HG03575 (cell line): Measurements from ENCODE around the gene UPK1B.

Experiments used
- ATAC-seq: cut with Tn5 transposase; IDR thresholded peaks from one replicate; pipeline ENCODE4 v1.9.1; 2021; ENCODE audit not compliant: unreplicated experiment, insufficient number of reproducible peaks, low FRiP score; ENCODE audit errors: extremely low read depth

UPK1B gene

GRCh38 chr3:119220198-119220597 lies 46.8 kb downstream of the UPK1B start:
- no peak for ATAC-seq

GRCh38 chr3:119220970-119221667 lies 47.7 kb downstream of the UPK1B start:
- ATAC-seq = no peak

GRCh38 chr3:119221779-119222320 lies 48.5 kb downstream of the UPK1B start:
- ATAC-seq = no peak

- no peak for ATAC-seq
Measured at GRCh38 chr3:119222391-119222790, 49.0 kb downstream of the UPK1B start.

- ATAC-seq = no peak
Measured at GRCh38 chr3:119223511-119223910, 50.1 kb downstream of the UPK1B start.

GRCh38 chr3:119225121-119225520 lies 51.7 kb downstream of the UPK1B start:
- no peak for ATAC-seq

GRCh38 chr3:119227070-119227850 lies 53.9 kb downstream of the UPK1B start:
- ATAC-seq = no peak

- no peak for ATAC-seq
Measured at GRCh38 chr3:119228373-119229145, 55.2 kb downstream of the UPK1B start.

- no peak for ATAC-seq
Measured at GRCh38 chr3:119229190-119229589, 55.8 kb downstream of the UPK1B start.

- ATAC-seq = no peak
Measured at GRCh38 chr3:119230071-119230470, 56.7 kb downstream of the UPK1B start.

GRCh38 chr3:119230745-119231144 lies 57.3 kb downstream of the UPK1B start:
- ATAC-seq = no peak

GRCh38 chr3:119234610-119235009 lies 61.2 kb downstream of the UPK1B start:
- no peak for ATAC-seq

- no peak for ATAC-seq
Measured at GRCh38 chr3:119235151-119235550, 61.8 kb downstream of the UPK1B start.

GRCh38 chr3:119236756-119237155 lies 63.4 kb downstream of the UPK1B start:
- ATAC-seq = no peak

- no peak for ATAC-seq
Measured at GRCh38 chr3:119237299-119237698, 63.9 kb downstream of the UPK1B start.

- no peak for ATAC-seq
Measured at GRCh38 chr3:119238363-119238762, 65.0 kb downstream of the UPK1B start.

GRCh38 chr3:119239206-119239820 lies 65.9 kb downstream of the UPK1B start:
- ATAC-seq = no peak

- peak; percentile 3 for ATAC-seq
Measured at GRCh38 chr3:119240101-119240590, 66.7 kb downstream of the UPK1B start.
